Mononuclear cell (primary cell): ENCODE data around the gene ATF5. TPM values are rescaled to one million over a fixed set of nuclear protein-coding genes. Genes with fewer than 3 reads are reported as not detected.

ENCODE experiments used
- H3K27me3 ChIP-seq: 2 replicates; pipeline ENCODE4 v1.6.0; 2011; ENCODE audit warnings: low read length, control low read depth; ENCODE audit not compliant: insufficient read depth
- H3K4me1 ChIP-seq: 2 replicates; pipeline ENCODE4 v1.5.1; 2011; ENCODE audit warnings: mild to moderate bottlenecking, low read length, control low read depth; ENCODE audit not compliant: insufficient read depth
- H3K4me3 ChIP-seq: 2 replicates; pipeline ENCODE4 v1.5.1; 2011; ENCODE audit warnings: mild to moderate bottlenecking, low read length, moderate library complexity
- H3K9me3 ChIP-seq: 2 replicates; pipeline ENCODE4 v1.5.1; 2011; ENCODE audit warnings: low read depth, mild to moderate bottlenecking, control low read depth, low read length
- total RNA-seq: library from RNA; depleted of rRNA; stranded (reverse); fragments of >200 nt; gene quantifications from one replicate; pipeline ENCODE4 v1.2.3, GENCODE V29; 2012

ATF5 gene
- total RNA-seq, 1 donor: 5.0 TPM

GRCh38 chr19:49889687-49890348, 39.2 kb upstream of the ATF5 start:
- H3K4me3 ChIP-seq: peak overlapping the region; percentile 18
- H3K4me1 ChIP-seq: peaks cover 9% of the 10 kb centered on the region
- no peaks in the 10 kb centered on the region for H3K9me3 ChIP-seq
- H3K27me3 ChIP-seq: no peaks in the 10 kb centered on the region

GRCh38 chr19:49890349-49891311, 38.4 kb upstream of the ATF5 start:
- H3K4me3 ChIP-seq: peak overlapping the region; percentile 18
- no peaks in the 10 kb centered on the region for H3K9me3 ChIP-seq
- no peaks in the 10 kb centered on the region for H3K27me3 ChIP-seq
- H3K4me1 ChIP-seq: peaks cover 16% of the 10 kb centered on the region

- H3K9me3 ChIP-seq: no peaks in the 10 kb centered on the region
- H3K4me3 ChIP-seq: no peak overlapping the region
- H3K4me1 ChIP-seq: peaks cover 24% of the 10 kb centered on the region
- no peaks in the 10 kb centered on the region for H3K27me3 ChIP-seq
These were observed 37.6 kb upstream of the ATF5 start for GRCh38 chr19:49891393-49891792.

GRCh38 chr19:49892716-49893115, 36.3 kb upstream of the ATF5 start:
- Histone ChIP-seq H3K27me3 (no peaks in the 10 kb centered on the region), H3K4me1 (peaks cover 36% of the 10 kb centered on the region), H3K9me3 (no peaks in the 10 kb centered on the region), H3K4me3 (no peak overlapping the region)

GRCh38 chr19:49894011-49894664, 34.9 kb upstream of the ATF5 start:
- Histone ChIP-seq H3K4me3 (no peak overlapping the region), H3K9me3 (no peaks in the 10 kb centered on the region), H3K4me1 (peaks cover 44% of the 10 kb centered on the region), H3K27me3 (no peaks in the 10 kb centered on the region)

GRCh38 chr19:49894879-49895565, 34.0 kb upstream of the ATF5 start:
- H3K9me3 ChIP-seq: no peaks in the 10 kb centered on the region
- H3K4me1 ChIP-seq: peaks cover 40% of the 10 kb centered on the region
- no peak overlapping the region for H3K4me3 ChIP-seq
- H3K27me3 ChIP-seq: no peaks in the 10 kb centered on the region

- H3K9me3 ChIP-seq: no peaks in the 10 kb centered on the region
These were observed 33.3 kb upstream of the ATF5 start for GRCh38 chr19:49895566-49896297.

GRCh38 chr19:49896863-49897621, 32.0 kb upstream of the ATF5 start, which contains the start of gene IL4I1:
Gene IL4I1 (minus strand): TSS chr19:49896887. CDS start chr19:49896160, 727 bp downstream.
- H3K9me3 ChIP-seq: no peaks in the 10 kb centered on the region
- no peak within 1 kb of the TSS for H3K4me3 ChIP-seq
- H3K4me1 ChIP-seq: peaks cover 35% of the 10 kb centered on the region
- no peaks in the 10 kb centered on the region for H3K27me3 ChIP-seq

More at GRCh38 chr19:49895566-49896297, 33.3 kb upstream of the ATF5 start:
- H3K27me3 ChIP-seq: no peaks in the 10 kb centered on the region
- peaks cover 35% of the 10 kb centered on the region for H3K4me1 ChIP-seq
- H3K4me3 ChIP-seq: no peak overlapping the region

- Histone ChIP-seq H3K4me1 (peaks cover 24% of the 10 kb centered on the region), H3K4me3 (no peak overlapping the region), H3K9me3 (no peaks in the 10 kb centered on the region), H3K27me3 (no peaks in the 10 kb centered on the region)
These were observed 24.9 kb upstream of the ATF5 start for GRCh38 chr19:49904136-49904535.

GRCh38 chr19:49906879-49907564, 22.0 kb upstream of the ATF5 start:
- H3K27me3 ChIP-seq: no peaks in the 10 kb centered on the region
- H3K9me3 ChIP-seq: no peaks in the 10 kb centered on the region
- peaks cover 44% of the 10 kb centered on the region for H3K4me1 ChIP-seq
- H3K4me3 ChIP-seq: no peak overlapping the region

- H3K27me3 ChIP-seq: no peaks in the 10 kb centered on the region
- no peaks in the 10 kb centered on the region for H3K9me3 ChIP-seq
- peaks cover 53% of the 10 kb centered on the region for H3K4me1 ChIP-seq
- no peak overlapping the region for H3K4me3 ChIP-seq
These were observed 21.1 kb upstream of the ATF5 start for GRCh38 chr19:49907745-49908446.

GRCh38 chr19:49908480-49909420, 20.3 kb upstream of the ATF5 start:
- Histone ChIP-seq H3K4me1 (peaks cover 57% of the 10 kb centered on the region), H3K27me3 (no peaks in the 10 kb centered on the region), H3K9me3 (no peaks in the 10 kb centered on the region), H3K4me3 (no peak overlapping the region)
